ENCODE data around the gene LCA5. TPM values are rescaled to one million over a fixed set of nuclear protein-coding genes. Genes with fewer than 3 reads are reported as not detected.
"Not testable (repeated sequence)": the region's sequence is repeated elsewhere in the genome, so short reads cannot be mapped to it uniquely, and the experiment has no call there.

The LCA5 gene
- 2.6 TPM for total RNA-seq
- long read RNA-seq, partial matches to known transcripts, result 1 of 3 reads
- long read RNA-seq, other reads (novel, unspliced or antisense), result 2 of 3 reads

GRCh38 chr6:79536954-79537747, at the start of gene LCA5:
Gene LCA5, minus strand, starts transcription at chr6:79537430. Its CDS starts 18,536 bp downstream, at chr6:79518894.
- intact Hi-C loops (cut with DNase I), result loop anchor here (2.0 to 5.0 kb wide), 2 partner anchors 305 to 458 kb away; partner anchors contain the start of genes HMGN3 and PHIP
- DNase-seq (ENCODE audit: low spot score), result peak; percentile 96

GRCh38 chr6:79586548-79586947, 49.3 kb upstream of the LCA5 start:
- intact Hi-C loops (cut with DNase I), result no loop called here

GRCh38 chr6:79584332-79584731, 47.1 kb upstream of the LCA5 start:
- intact Hi-C loops (cut with DNase I), result no loop called here
- DNase-seq (ENCODE audit: low spot score), result no peak

More at GRCh38 chr6:79586548-79586947, 49.3 kb upstream of the LCA5 start:
- no peak for DNase-seq (ENCODE audit: low spot score)

GRCh38 chr6:79577926-79578325, 40.7 kb upstream of the LCA5 start:
- intact Hi-C loops (cut with DNase I); DNase-seq (ENCODE audit: low spot score): not testable (repeated sequence)

GRCh38 chr6:79574630-79575225, 37.5 kb upstream of the LCA5 start:
- no peak for DNase-seq (ENCODE audit: low spot score)
- intact Hi-C loops (cut with DNase I), result loop anchor here (5.0 kb wide), 2 partner anchors 138 to 238 kb away; no protein-coding TSS in a partner anchor

GRCh38 chr6:79574174-79574573, 36.9 kb upstream of the LCA5 start:
- no peak for DNase-seq (ENCODE audit: low spot score)
- intact Hi-C loops (cut with DNase I), result loop anchor here (5.0 kb wide), 2 partner anchors 138 to 238 kb away; no protein-coding TSS in a partner anchor

- intact Hi-C loops (cut with DNase I), result loop anchor here (5.0 kb wide), 2 partner anchors 141 to 241 kb away; no protein-coding TSS in a partner anchor
- no peak for DNase-seq (ENCODE audit: low spot score)
Observed at GRCh38 chr6:79571030-79571367, 33.8 kb upstream of the LCA5 start.

- intact Hi-C loops (cut with DNase I), result loop anchor here (5.0 kb wide), 2 partner anchors 142 to 242 kb away; no protein-coding TSS in a partner anchor
- DNase-seq (ENCODE audit: low spot score), result no peak
Observed at GRCh38 chr6:79570129-79571029, 33.1 kb upstream of the LCA5 start.

GRCh38 chr6:79568996-79569395, 31.8 kb upstream of the LCA5 start:
- intact Hi-C loops (cut with DNase I), result no loop called here
- DNase-seq (ENCODE audit: low spot score), result no peak

- DNase-seq (ENCODE audit: low spot score), result no peak
- intact Hi-C loops (cut with DNase I), result no loop called here
Observed at GRCh38 chr6:79564636-79565035, 27.4 kb upstream of the LCA5 start.

GRCh38 chr6:79559706-79560105, 22.5 kb upstream of the LCA5 start:
- intact Hi-C loops (cut with DNase I), result no loop called here

GRCh38 chr6:79557673-79558467, 20.6 kb upstream of the LCA5 start:
- intact Hi-C loops (cut with DNase I), result no loop called here
- DNase-seq (ENCODE audit: low spot score), result no peak

More at GRCh38 chr6:79559706-79560105, 22.5 kb upstream of the LCA5 start:
- DNase-seq (ENCODE audit: low spot score), result no peak

- DNase-seq (ENCODE audit: low spot score), result no peak
- intact Hi-C loops (cut with DNase I), result no loop called here
Observed at GRCh38 chr6:79554305-79554704, 17.1 kb upstream of the LCA5 start.

GRCh38 chr6:79551401-79551800, 14.2 kb upstream of the LCA5 start:
- DNase-seq (ENCODE audit: low spot score), result no peak
- intact Hi-C loops (cut with DNase I), result no loop called here

- intact Hi-C loops (cut with DNase I), result no loop called here
Observed at GRCh38 chr6:79548304-79548703, 11.1 kb upstream of the LCA5 start.

GRCh38 chr6:79546186-79546585, 9.0 kb upstream of the LCA5 start:
- no peak for DNase-seq (ENCODE audit: low spot score)
- intact Hi-C loops (cut with DNase I), result no loop called here

More at GRCh38 chr6:79548304-79548703, 11.1 kb upstream of the LCA5 start:
- no peak for DNase-seq (ENCODE audit: low spot score)

- intact Hi-C loops (cut with DNase I), result no loop called here
- peak; percentile 83 for DNase-seq (ENCODE audit: low spot score)
Observed at GRCh38 chr6:79544939-79545450, 7.8 kb upstream of the LCA5 start.

- DNase-seq (ENCODE audit: low spot score), result no peak
- intact Hi-C loops (cut with DNase I), result no loop called here
Observed at GRCh38 chr6:79544299-79544927, 7.2 kb upstream of the LCA5 start.

All from cardiac septum (tissue), 1 donor.